ENCODE results near the gene SIM1.

DNA sequence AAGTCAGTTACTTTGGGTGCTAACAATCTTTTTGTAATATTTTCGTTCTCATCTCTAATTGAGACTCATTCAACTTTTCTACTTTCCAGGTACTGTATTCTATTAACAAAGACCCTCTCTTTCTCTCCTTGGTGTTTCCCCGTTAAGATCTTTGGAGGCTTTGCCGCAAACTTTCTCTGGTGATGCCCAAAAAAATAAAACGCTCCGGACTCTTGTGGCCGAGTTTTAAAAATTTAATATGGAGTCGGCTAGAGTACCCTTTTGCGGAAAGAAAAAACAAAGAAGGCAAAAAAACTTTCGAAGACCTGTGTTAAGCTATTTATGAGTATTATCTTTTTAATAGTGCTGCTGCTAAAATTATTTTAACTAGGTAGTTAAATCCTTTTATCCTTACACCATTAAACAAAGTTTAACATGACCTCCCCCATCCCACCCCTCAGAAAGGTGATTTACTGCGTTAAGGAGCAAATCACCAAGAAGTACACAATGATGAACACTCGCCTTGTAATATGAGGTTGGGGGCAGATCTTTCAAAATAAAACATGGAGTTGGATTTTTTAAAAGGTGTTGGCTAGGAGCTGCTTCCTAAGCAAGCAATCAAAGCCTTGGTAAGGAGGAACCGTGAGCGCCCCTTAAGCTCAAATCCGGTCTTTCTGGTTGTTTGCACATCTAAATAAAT lies 10.0 kb downstream of the SIM1 start:
- TF ChIP-seq EZH2 (IDR thresholded peaks at IDR 0.05) = peak; percentile 78
- TF ChIP-seq, protein P1, sequence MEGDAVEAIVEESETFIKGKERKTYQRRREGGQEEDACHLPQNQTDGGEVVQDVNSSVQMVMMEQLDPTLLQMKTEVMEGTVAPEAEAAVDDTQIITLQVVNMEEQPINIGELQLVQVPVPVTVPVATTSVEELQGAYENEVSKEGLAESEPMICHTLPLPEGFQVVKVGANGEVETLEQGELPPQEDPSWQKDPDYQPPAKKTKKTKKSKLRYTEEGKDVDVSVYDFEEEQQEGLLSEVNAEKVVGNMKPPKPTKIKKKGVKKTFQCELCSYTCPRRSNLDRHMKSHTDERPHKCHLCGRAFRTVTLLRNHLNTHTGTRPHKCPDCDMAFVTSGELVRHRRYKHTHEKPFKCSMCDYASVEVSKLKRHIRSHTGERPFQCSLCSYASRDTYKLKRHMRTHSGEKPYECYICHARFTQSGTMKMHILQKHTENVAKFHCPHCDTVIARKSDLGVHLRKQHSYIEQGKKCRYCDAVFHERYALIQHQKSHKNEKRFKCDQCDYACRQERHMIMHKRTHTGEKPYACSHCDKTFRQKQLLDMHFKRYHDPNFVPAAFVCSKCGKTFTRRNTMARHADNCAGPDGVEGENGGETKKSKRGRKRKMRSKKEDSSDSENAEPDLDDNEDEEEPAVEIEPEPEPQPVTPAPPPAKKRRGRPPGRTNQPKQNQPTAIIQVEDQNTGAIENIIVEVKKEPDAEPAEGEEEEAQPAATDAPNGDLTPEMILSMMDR (IDR thresholded peaks at IDR 0.05) = no peak
- TF ChIP-seq EZH2phosphoT487 (IDR thresholded peaks at IDR 0.05) = no peak

Data from neural progenitor cell (in vitro differentiated cells).